KOPT-K1 (cell line): ENCODE results near the gene SMU1.

Source experiments
- H3K27ac ChIP-seq: fragments of 200-600 bp; sonication (generic); 2 replicates; pipeline ENCODE4 v1.5.1; 2016; ENCODE audit warnings: antibody characterized with exemption, mild to moderate bottlenecking, low read depth, low read length; ENCODE audit not compliant: poor library complexity, severe bottlenecking
- H3K36me3 ChIP-seq: fragments of 200-600 bp; sonication (generic); 2 replicates; pipeline ENCODE4 v1.5.1; 2017; ENCODE audit warnings: antibody characterized with exemption, mild to moderate bottlenecking, low read length, moderate library complexity; ENCODE audit not compliant: insufficient read depth
- H3K9me3 ChIP-seq: fragments of 200-600 bp; sonication (generic); 2 replicates; pipeline ENCODE4 v1.5.1; 2017; ENCODE audit warnings: antibody characterized with exemption, low read length, mild to moderate bottlenecking; ENCODE audit not compliant: insufficient read depth, poor library complexity, severe bottlenecking

The SMU1 gene

DNA sequence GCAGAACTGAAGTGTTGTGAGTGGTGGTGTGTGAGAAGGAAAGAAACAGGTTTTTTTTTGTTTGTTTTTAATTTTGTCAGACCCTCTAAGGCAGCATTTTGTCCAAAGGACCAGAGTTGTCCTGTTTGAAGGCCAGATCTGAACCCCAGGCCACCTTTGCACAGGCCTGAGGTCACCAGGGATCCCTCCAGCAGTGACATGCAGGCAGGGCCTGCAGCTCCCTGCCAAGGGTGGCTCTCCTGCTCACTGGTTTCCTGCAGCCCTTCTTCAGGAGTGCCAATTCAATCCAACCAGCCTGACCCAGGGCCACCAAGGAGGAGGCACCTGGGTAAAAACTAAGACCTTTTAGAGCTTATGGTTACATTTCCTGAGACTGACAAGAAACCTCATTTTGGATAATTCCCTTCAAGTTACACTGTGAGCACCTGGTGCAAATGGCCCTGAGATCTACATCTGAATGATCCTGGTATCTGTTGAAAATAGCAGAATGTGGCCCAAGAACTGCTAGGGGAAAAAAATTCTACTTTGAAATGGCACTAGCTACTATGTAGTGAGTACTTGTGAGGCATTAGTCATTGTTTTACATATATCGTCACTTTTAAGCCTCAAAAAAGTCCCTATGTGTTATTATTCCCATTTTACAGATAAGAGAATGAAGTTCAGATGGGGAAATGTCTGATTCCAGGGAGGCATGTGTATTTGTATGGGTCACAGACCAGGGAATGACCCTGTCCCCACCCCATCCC lies 33.5 kb upstream of the SMU1 start:
- Histone ChIP-seq H3K36me3 (peaks cover 16% of the 10 kb centered on the region; the same call in 1 of the 2 replicates), H3K9me3 (no peaks in the 10 kb centered on the region), H3K27ac (no peak overlapping the region)

GRCh38 chr9:33109097-33109496 lies 32.6 kb upstream of the SMU1 start:
- no peak overlapping the region for H3K27ac ChIP-seq
- peaks cover 14% of the 10 kb centered on the region; the same call in 1 of the 2 replicates for H3K36me3 ChIP-seq
- no peaks in the 10 kb centered on the region for H3K9me3 ChIP-seq

DNA sequence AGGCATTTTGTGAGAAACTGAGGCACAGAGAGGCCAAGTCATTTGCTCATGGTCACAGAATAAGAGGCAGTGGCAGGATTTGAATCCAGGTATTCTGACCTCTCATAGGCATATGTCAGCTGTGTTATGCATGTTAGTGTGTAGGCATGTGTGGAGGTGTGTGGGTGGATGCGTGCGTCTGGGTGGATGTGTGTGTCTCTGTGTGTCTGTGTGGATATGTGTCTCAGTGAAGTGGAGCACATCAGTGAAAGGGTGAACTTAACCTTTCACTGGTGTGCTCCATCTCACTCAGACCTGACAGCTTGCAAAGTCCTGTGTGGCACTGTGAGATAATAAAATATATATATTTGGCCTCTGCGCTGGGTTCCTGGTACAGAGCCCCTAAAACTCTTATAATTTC lies 32.0 kb upstream of the SMU1 start:
- peaks cover 9% of the 10 kb centered on the region; the same call in 1 of the 2 replicates for H3K36me3 ChIP-seq
- H3K27ac ChIP-seq: no peak overlapping the region
- no peaks in the 10 kb centered on the region for H3K9me3 ChIP-seq

DNA sequence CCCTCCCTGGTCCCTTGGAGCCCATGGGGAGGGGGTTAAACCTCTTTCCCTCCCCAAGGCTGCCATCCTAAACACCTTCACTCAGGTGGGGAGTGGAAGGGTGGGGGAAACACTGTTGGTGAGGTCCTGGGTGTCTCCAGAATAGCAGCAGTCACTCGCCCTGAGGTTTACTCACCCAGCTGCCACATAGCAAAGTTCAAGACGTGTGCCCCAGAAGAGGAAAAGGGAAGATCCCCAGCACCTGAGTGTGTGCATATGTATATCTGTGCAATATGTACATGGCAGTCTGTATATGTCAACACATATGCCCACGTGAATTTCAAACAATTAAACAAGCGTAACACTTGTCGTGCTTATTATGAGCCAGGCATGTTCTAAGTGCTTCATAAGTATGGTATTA lies 31.3 kb upstream of the SMU1 start:
- Histone ChIP-seq H3K36me3 (0 out of 2 replicates have a peak, but pooled peaks cover 2% of the 10 kb centered on the region), H3K27ac (no peak overlapping the region), H3K9me3 (no peaks in the 10 kb centered on the region)

DNA sequence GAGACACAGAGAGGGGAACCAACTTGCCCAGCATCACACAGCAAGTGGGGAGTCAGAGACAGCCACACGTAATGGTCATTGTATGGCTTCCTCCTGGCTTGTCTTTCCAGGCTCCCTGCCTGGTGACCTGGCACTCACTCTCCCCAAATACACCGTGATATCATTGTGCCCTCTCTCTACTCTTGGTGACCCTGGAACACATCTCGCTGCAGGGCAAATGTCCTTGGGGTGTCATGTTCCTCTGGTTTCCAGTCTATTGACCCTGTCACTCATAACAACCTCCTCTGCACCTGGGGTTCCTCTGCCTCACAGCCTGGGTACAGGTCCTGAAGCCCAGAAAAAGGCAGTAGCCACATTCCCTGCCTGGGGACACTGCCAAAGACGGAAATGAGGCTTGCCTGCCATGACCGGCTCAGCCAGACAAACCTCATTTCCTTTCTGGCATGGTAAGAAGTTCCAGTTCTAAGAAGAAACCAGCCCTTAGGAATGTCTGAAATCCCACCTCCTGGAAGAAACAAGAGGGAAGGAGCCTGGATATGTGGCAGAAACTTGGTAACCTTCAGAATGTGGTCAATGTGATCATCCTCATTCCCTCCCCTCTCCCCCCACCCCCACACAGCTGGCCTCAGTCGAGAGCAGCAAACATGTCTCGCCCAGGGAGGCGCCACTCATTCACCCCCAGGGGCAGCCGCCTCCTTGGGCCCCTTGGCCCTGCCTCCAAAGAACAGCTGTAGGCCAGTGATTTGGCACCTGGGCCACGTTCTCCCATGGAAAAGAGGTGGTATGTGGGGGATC lies 30.6 kb upstream of the SMU1 start:
- Histone ChIP-seq H3K27ac (no peak overlapping the region), H3K9me3 (no peaks in the 10 kb centered on the region), H3K36me3 (no peaks in the 10 kb centered on the region)

- H3K36me3 ChIP-seq: no peaks in the 10 kb centered on the region
- H3K27ac ChIP-seq: no peak overlapping the region
- H3K9me3 ChIP-seq: no peaks in the 10 kb centered on the region
Measured at GRCh38 chr9:33106372-33106771, 29.9 kb upstream of the SMU1 start.

GRCh38 chr9:33105959-33106358 lies 29.5 kb upstream of the SMU1 start:
- no peak overlapping the region for H3K27ac ChIP-seq
- H3K9me3 ChIP-seq: no peaks in the 10 kb centered on the region
- no peaks in the 10 kb centered on the region for H3K36me3 ChIP-seq

DNA sequence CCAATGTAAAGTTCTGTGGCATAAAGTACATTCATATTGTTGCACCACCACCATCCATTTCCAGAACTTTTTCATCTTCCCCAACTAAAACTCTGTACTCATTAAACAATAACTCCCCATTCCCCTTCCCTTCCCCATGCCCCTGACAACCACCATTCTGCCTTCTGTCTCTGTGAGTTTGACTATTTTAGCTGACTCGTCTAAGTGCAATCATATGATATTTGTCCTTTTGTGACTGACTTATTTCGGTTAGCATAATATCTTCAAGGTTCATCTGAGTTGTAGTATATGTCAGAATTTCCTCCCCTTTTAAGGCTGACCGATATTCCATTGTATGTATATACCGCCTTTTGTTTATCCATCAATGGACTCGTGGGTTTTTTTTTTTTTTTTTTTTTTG lies 29.0 kb upstream of the SMU1 start:
- Histone ChIP-seq H3K9me3 (no peaks in the 10 kb centered on the region), H3K27ac (no peak overlapping the region), H3K36me3 (no peaks in the 10 kb centered on the region)

DNA sequence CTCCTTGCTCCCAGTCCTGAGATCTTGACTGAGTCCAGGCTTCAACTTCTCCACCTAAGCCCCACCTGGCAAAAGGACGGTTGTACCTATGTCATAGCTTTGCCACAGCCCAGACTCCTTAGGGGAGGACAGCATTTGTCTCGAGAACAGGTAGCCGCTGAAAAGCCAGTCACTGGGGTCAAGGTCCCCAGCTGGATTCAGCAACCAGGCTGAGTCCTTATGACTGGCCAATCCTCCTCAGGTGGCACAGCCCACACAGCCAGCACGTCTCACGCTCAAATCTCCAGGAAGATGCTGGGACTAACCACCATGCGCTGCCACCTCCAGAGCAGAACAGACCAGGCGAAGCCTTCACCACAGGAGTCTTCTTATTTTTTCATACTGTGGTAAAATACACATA lies 27.9 kb upstream of the SMU1 start:
- H3K27ac ChIP-seq: no peak overlapping the region
- no peaks in the 10 kb centered on the region for H3K9me3 ChIP-seq
- H3K36me3 ChIP-seq: no peaks in the 10 kb centered on the region

DNA sequence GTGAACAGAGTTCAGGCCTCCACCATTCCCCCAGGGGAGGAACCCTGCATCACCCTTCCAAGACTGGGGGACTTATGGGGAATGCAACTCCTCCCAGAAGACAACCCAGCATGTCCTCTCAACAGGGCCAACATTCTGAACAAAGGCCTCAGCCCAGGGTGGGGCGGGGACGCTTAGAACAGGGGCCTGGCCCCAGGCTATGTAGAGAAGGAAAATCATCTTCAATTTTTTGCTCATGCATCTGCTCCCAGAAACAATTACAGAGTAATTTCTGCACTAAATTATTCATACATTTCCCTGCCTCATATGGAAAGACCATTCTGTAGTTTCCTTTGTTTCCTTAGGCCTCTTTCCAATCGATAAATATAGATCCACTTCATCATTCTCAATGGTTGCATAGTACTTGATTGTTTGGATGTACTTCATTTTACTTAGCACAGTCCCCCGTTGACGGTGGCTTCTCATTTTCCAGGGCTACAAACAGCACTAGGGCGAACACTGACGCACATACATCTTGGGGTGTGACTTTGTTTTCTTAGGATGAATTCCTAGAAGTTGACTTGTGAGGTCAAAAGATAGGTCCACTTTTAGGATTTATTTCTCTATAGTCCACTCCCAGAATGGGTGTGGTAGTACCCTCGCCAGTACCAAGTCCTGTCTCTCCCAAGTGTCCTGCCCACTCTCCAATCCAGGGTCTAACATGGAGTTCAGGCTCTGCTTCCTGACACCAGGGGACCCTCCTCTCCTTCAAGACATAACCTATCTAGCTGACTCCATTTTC lies 27.2 kb upstream of the SMU1 start:
- no peaks in the 10 kb centered on the region for H3K9me3 ChIP-seq
- H3K27ac ChIP-seq: no peak overlapping the region
- H3K36me3 ChIP-seq: no peaks in the 10 kb centered on the region

DNA sequence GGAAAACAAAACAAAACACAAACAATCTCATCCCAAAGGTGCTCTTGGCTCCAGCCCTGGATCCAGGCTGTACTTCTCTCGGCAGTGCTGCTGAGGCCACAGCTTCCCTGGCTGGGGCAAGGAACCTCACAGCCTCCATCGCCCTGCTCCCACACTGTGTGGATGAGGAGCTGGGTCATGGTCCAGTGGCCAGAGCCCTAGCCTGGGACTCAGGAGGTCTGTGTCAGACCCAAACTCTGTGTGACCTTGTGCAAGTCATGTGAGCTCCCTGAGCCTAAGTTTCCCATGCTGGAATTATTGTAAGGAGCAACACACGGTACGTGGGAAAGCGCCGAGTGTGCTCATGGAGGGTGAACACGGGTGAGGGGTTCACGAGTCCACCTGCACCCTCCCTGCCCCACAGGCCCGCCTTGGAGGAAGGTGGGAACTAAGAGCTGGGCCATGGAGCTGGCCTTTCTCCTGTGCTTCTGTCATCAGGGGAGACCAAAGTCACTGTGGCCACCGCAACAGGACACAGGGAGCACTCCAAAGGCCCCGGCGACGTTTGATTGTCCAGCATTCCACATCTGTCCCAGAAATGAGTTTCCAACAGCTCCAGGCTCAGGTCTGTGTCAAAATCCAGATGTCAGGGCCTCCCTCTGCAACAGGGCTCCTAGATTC lies 26.2 kb upstream of the SMU1 start:
- H3K9me3 ChIP-seq: no peaks in the 10 kb centered on the region
- H3K27ac ChIP-seq: no peak overlapping the region
- H3K36me3 ChIP-seq: no peaks in the 10 kb centered on the region

GRCh38 chr9:33101104-33101951 lies 24.9 kb upstream of the SMU1 start:
- no peak overlapping the region for H3K27ac ChIP-seq

DNA sequence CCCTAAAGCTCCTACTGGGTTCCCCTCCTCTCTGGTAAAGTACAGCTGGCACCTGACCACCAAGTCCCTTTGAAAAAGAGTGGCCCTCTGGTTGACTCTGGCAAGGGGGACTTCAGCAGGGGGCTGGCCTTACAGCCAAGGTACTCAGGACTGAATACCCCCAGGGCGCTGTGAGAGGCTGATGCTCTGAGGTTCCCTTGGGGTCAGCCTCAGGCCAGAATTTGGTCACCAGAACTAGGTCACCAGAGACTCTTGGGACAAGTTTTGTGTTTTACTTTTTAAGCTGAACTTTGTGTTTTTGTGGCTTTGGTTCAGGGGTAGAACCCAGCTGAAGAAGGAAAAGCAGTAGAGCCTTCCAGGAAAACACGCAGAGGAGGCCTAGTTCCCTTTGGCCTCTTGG lies 23.3 kb upstream of the SMU1 start:
- H3K9me3 ChIP-seq: no peaks in the 10 kb centered on the region
- H3K36me3 ChIP-seq: no peaks in the 10 kb centered on the region
- H3K27ac ChIP-seq: no peak overlapping the region

More at GRCh38 chr9:33101104-33101951, 24.9 kb upstream of the SMU1 start:
- Histone ChIP-seq H3K9me3 (no peaks in the 10 kb centered on the region), H3K36me3 (no peaks in the 10 kb centered on the region)

GRCh38 chr9:33097192-33097591 lies 20.7 kb upstream of the SMU1 start:
- H3K27ac ChIP-seq: no peak overlapping the region
- H3K9me3 ChIP-seq: no peaks in the 10 kb centered on the region
- H3K36me3 ChIP-seq: no peaks in the 10 kb centered on the region
